ENCODE results near the gene CFAP20. TPM values are rescaled to one million over a fixed set of nuclear protein-coding genes. Genes with fewer than 3 reads are reported as not detected.
"Not testable (repeated sequence)": the region's sequence is repeated elsewhere in the genome, so short reads cannot be mapped to it uniquely, and the experiment has no call there.

CFAP20 gene
- total RNA-seq, 1 donor from 2014 or later, result 48.6 TPM

DNA sequence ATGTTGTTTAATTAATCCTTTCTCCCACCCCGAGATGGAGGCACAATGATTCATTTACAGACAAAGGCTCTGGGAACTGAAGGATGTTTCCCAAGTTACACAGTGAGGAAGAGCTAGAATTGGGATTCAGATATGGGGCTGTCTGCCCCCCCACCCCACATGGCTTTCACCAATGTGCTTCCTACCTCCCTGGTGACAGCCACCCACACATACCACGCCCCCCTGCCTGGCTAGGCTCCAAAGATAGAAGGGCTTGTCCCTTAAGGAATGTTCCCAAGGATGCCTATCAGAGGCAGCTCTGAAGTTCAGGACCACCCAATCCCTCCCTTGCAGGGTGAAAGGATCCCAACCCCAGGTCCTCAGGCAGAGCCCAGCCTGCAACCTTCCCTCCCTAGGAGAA, 32.9 kb downstream of the CFAP20 start:
- H3K36me3 Mint-ChIP-seq (ENCODE audit: unreplicated experiment), result no peaks in the 10 kb centered on the region
- peaks cover 5% of the 10 kb centered on the region for H3K4me1 Mint-ChIP-seq (ENCODE audit: low read depth, unreplicated experiment)
- H3K9me3 Mint-ChIP-seq (ENCODE audit: unreplicated experiment), result peaks cover 3% of the 10 kb centered on the region
- H3K27me3 Mint-ChIP-seq (ENCODE audit: unreplicated experiment), result peaks cover 5% of the 10 kb centered on the region
- H3K4me3 Mint-ChIP-seq (ENCODE audit: unreplicated experiment), result no peak overlapping the region
- no peak for DNase-seq
- no peak overlapping the region for H3K27ac Mint-ChIP-seq (ENCODE audit: unreplicated experiment)
- TF ChIP-seq, protein P1, sequence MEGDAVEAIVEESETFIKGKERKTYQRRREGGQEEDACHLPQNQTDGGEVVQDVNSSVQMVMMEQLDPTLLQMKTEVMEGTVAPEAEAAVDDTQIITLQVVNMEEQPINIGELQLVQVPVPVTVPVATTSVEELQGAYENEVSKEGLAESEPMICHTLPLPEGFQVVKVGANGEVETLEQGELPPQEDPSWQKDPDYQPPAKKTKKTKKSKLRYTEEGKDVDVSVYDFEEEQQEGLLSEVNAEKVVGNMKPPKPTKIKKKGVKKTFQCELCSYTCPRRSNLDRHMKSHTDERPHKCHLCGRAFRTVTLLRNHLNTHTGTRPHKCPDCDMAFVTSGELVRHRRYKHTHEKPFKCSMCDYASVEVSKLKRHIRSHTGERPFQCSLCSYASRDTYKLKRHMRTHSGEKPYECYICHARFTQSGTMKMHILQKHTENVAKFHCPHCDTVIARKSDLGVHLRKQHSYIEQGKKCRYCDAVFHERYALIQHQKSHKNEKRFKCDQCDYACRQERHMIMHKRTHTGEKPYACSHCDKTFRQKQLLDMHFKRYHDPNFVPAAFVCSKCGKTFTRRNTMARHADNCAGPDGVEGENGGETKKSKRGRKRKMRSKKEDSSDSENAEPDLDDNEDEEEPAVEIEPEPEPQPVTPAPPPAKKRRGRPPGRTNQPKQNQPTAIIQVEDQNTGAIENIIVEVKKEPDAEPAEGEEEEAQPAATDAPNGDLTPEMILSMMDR (IDR thresholded peaks at IDR 0.05; ENCODE audit: partially characterized antibody, unreplicated experiment), result no peak

DNA sequence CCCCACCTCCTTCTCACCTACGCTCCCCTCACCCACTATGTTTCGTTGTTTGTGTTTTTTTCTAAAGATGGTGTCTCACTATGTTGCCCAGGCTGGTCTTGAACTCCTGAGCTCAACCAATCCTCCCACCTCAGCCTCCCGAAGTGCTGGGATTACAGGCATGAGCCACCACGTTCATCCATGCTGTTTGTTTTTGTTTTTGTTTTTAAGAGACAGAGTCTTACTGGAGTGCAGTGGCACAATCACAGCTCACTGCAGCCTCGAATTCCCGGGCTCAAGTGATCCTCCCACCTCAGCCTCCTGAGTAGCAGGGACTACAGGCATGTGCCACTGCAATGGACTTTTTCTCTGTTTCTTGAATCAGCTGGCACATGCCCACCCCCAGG, 33.6 kb downstream of the CFAP20 start:
- H3K36me3 Mint-ChIP-seq (ENCODE audit: unreplicated experiment); H3K9me3 Mint-ChIP-seq (ENCODE audit: unreplicated experiment); H3K27me3 Mint-ChIP-seq (ENCODE audit: unreplicated experiment); DNase-seq; H3K27ac Mint-ChIP-seq (ENCODE audit: unreplicated experiment); H3K4me1 Mint-ChIP-seq (ENCODE audit: low read depth, unreplicated experiment); H3K4me3 Mint-ChIP-seq (ENCODE audit: unreplicated experiment): not testable (repeated sequence)

DNA sequence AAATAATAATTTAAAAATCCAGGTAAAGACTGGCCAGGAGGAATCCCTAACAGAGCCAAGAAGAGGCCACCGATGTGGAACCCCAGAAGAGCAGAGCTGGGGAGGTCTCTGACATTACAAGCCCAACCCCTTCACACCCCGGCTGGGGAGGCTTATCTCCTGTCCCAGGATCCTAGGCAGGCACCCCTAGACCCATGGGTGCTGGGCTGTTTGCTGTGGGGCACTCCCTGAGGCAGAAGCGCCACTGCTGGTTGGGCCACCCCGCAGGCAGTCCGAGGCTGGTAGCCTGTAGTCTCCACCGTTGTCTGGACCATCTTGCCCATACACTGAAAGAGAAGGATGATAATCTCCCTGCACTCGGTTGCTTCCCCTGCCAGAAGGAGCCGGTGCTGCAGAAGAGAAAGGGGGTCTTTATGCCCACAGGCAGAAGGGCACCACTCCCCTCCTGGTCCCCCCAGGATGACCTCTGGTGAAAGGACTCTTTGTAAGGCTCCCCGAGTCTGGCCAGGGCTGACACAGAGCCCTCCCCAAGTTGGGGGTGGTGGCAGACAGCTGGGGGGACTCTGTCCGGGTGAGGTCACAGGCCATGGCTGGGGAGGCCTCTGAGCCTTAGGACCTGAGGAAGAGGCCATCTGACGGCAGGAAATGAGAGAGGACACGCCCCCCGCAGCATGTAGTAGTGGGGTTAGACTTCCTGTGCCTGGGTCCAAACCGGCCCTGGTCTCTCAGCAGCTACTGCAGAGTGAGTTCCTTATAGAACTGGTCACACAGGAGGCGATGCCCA, 34.2 kb downstream of the CFAP20 start:
- no peak overlapping the region for H3K27ac Mint-ChIP-seq (ENCODE audit: unreplicated experiment)
- H3K4me3 Mint-ChIP-seq (ENCODE audit: unreplicated experiment), result no peak overlapping the region
- H3K4me1 Mint-ChIP-seq (ENCODE audit: low read depth, unreplicated experiment), result peaks cover 5% of the 10 kb centered on the region
- H3K36me3 Mint-ChIP-seq (ENCODE audit: unreplicated experiment), result no peaks in the 10 kb centered on the region
- peaks cover 3% of the 10 kb centered on the region for H3K9me3 Mint-ChIP-seq (ENCODE audit: unreplicated experiment)
- peaks cover 2% of the 10 kb centered on the region for H3K27me3 Mint-ChIP-seq (ENCODE audit: unreplicated experiment)
- no peak for DNase-seq
- TF ChIP-seq, protein P1 (IDR thresholded peaks at IDR 0.05; ENCODE audit: partially characterized antibody, unreplicated experiment), result no peak

DNA sequence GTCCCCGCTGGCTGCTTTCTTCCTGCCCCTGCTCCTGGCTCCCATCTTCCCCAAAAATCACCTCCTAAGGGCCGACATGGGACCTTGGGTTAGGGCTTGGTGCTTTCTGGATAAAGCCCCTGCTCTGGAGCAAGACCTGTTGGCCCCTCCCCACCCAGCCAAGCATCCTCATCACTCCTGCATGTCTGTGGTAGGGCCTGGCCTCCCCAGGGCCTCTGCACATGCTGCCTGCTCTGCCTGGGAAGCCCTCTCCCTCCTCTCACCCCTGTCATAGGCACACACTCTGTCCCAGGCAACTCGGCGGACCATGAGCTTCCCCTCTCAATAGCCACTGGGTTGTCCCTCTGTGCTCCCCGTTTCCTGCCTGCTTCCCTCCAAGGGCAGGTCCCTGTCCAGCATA, 35.2 kb downstream of the CFAP20 start:
- Mint-ChIP-seq H3K4me3 (ENCODE audit: unreplicated experiment) (no peak overlapping the region), H3K27me3 (ENCODE audit: unreplicated experiment) (peaks cover 2% of the 10 kb centered on the region), H3K4me1 (ENCODE audit: low read depth, unreplicated experiment) (peaks cover 5% of the 10 kb centered on the region), H3K27ac (ENCODE audit: unreplicated experiment) (no peak overlapping the region), H3K36me3 (ENCODE audit: unreplicated experiment) (no peaks in the 10 kb centered on the region), H3K9me3 (ENCODE audit: unreplicated experiment) (peaks cover 2% of the 10 kb centered on the region)
- DNase-seq, result no peak
- TF ChIP-seq, protein P1 (IDR thresholded peaks at IDR 0.05; ENCODE audit: partially characterized antibody, unreplicated experiment), result no peak

DNA sequence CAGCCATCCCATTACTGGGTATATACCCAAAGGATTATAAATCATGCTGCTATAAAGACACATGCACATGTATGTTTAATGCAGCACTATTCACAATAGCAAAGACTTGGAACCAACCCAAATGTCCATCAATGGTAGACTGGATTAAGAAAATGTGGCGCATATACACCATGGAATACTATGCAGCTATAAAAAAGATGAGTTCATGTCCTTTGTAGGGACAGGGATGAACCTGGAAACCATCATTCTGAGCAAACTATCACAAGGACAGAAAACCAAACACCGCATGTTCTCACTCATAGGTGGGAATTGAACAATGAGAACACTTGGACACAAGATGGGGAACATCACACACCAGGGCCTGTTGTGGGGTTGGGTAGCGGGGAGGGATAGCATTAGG, 38.8 kb downstream of the CFAP20 start:
- H3K9me3 Mint-ChIP-seq (ENCODE audit: unreplicated experiment); DNase-seq; H3K27me3 Mint-ChIP-seq (ENCODE audit: unreplicated experiment); H3K4me3 Mint-ChIP-seq (ENCODE audit: unreplicated experiment); H3K36me3 Mint-ChIP-seq (ENCODE audit: unreplicated experiment); H3K4me1 Mint-ChIP-seq (ENCODE audit: low read depth, unreplicated experiment); H3K27ac Mint-ChIP-seq (ENCODE audit: unreplicated experiment): not testable (repeated sequence)

DNA sequence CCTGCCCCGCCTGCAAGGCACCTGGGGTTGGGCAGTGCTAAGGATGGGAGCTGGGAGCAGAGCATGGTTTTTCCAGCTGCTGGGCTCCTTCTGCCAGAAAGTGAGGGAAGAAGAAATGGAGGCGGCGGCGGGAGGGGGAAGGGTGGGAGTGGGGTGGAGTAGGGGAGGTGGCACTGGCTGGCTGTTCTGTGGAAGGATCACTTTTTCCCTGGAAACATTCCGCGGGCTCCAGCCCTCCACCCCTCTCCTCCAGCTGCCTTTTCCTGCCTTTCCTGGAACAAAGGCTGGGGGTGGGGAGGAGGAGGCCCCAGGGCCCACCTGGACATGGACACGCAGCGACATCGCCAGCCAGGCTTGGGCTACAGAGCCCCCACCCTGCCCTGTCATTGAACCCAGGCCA, 41.1 kb downstream of the CFAP20 start:
- TF ChIP-seq, protein P1 (IDR thresholded peaks at IDR 0.05; ENCODE audit: partially characterized antibody, unreplicated experiment), result no peak
- Mint-ChIP-seq H3K36me3 (ENCODE audit: unreplicated experiment) (no peaks in the 10 kb centered on the region), H3K4me3 (ENCODE audit: unreplicated experiment) (no peak overlapping the region), H3K27me3 (ENCODE audit: unreplicated experiment) (no peaks in the 10 kb centered on the region), H3K9me3 (ENCODE audit: unreplicated experiment) (no peaks in the 10 kb centered on the region), H3K27ac (ENCODE audit: unreplicated experiment) (no peak overlapping the region), H3K4me1 (ENCODE audit: low read depth, unreplicated experiment) (peaks cover 3% of the 10 kb centered on the region)
- no peak for DNase-seq
